Peyer's patch (tissue), 4 donors: ENCODE measurements around the gene RGS12.

ENCODE experiments used
- POLR2A ChIP-seq, 2 donors: fragments of 450-650 bp; IDR thresholded peaks; one replicate each; pipeline ENCODE4 v1.5.1; 2017; ENCODE audit warnings: antibody characterized with exemption in 2 of 2, mild to moderate bottlenecking in 2 of 2, moderate library complexity in 2 of 2
- TF ChIP-seq, protein P1 (sequence below), 6 experiments: fragments of 450-650 bp in 4 of 6; fragments of 200-600 bp in 2 of 6; sonication (generic) in 1 of 6; IDR thresholded peaks; one replicate each; pipeline ENCODE4 v1.5.1; 2017 to 2019; ENCODE audit warnings: antibody characterized with exemption in 6 of 6, mild to moderate bottlenecking in 3 of 6, moderate library complexity in 1 of 6

DNA sequence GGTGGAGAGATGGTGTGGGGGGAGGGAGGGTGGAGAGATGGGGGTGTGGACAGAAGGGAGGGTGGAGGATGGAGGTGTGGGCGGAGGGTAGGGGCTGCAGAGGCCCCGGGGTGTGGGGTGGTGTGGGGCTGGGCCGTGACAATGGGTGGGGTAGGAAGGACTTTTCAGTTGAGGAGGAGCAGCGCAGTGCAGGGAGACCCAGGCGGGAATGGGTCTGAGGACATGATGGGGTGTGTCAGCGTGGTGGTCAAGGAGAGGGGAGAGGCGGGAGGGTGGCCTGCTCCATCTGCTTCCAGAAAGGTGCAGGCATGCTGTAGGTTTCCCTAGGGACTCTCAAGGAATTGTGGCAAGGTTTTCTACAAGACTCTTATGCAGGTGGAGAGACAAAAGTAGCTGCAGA lies 48.9 kb downstream of the RGS12 start:
- TF ChIP-seq, protein P1, sequence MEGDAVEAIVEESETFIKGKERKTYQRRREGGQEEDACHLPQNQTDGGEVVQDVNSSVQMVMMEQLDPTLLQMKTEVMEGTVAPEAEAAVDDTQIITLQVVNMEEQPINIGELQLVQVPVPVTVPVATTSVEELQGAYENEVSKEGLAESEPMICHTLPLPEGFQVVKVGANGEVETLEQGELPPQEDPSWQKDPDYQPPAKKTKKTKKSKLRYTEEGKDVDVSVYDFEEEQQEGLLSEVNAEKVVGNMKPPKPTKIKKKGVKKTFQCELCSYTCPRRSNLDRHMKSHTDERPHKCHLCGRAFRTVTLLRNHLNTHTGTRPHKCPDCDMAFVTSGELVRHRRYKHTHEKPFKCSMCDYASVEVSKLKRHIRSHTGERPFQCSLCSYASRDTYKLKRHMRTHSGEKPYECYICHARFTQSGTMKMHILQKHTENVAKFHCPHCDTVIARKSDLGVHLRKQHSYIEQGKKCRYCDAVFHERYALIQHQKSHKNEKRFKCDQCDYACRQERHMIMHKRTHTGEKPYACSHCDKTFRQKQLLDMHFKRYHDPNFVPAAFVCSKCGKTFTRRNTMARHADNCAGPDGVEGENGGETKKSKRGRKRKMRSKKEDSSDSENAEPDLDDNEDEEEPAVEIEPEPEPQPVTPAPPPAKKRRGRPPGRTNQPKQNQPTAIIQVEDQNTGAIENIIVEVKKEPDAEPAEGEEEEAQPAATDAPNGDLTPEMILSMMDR (IDR thresholded peaks at IDR 0.05), result no peak
- TF ChIP-seq POLR2A (IDR thresholded peaks at IDR 0.05), result no peak
